PC-9 (cell line): ENCODE data around the gene SLC25A1.

Experiments
- EZH2 ChIP-seq: fragments of 200-600 bp; sonication (generic); IDR thresholded peaks from 2 replicates; pipeline ENCODE4 v1.8.0; 2017; ENCODE audit warnings: antibody characterized with exemption, low read depth
- TF ChIP-seq, protein P1 (sequence below): fragments of 200-600 bp; sonication (generic); conservative IDR thresholded peaks from 2 replicates; pipeline ENCODE4 v1.6.1; 2017; ENCODE audit warnings: mixed run types, antibody characterized with exemption, mild to moderate bottlenecking, moderate library complexity

DNA sequence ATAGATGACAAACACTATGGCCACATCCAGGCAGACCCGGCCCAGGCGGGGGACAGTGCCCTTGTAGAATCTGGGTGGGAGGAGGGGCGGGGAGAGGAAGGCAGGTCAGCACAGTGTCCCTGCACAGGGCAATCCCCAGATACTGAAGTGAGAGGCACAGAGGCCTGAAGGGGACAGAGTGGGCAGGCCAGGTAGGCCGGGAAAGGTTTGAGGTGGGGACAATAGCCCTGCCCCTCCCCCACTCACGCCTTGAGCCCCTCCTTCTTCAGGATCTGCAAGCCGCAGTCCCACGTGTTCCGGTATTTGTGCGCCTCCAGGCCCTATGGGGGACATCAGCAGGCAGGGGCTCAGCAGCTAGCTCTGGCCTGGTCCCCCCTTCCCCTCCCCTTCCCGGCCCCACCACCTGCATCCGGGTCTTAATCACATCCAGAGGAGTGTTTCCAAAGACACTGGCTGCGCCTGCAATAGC is 2.3 kb downstream of the SLC25A1 start:
- TF ChIP-seq, protein P1, sequence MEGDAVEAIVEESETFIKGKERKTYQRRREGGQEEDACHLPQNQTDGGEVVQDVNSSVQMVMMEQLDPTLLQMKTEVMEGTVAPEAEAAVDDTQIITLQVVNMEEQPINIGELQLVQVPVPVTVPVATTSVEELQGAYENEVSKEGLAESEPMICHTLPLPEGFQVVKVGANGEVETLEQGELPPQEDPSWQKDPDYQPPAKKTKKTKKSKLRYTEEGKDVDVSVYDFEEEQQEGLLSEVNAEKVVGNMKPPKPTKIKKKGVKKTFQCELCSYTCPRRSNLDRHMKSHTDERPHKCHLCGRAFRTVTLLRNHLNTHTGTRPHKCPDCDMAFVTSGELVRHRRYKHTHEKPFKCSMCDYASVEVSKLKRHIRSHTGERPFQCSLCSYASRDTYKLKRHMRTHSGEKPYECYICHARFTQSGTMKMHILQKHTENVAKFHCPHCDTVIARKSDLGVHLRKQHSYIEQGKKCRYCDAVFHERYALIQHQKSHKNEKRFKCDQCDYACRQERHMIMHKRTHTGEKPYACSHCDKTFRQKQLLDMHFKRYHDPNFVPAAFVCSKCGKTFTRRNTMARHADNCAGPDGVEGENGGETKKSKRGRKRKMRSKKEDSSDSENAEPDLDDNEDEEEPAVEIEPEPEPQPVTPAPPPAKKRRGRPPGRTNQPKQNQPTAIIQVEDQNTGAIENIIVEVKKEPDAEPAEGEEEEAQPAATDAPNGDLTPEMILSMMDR, result no peak
- no peak for TF ChIP-seq EZH2
